Neural progenitor cell (in vitro differentiated cells): ENCODE data around the gene EIF4G3.

Experiments used
- CTCF ChIP-seq: fragments of 200-600 bp; sonication (generic); IDR thresholded peaks from 2 replicates; pipeline ENCODE4 v1.5.1; 2017; ENCODE audit warnings: antibody characterized with exemption, mild to moderate bottlenecking
- EZH2 ChIP-seq: fragments of 200-600 bp; sonication (generic); IDR thresholded peaks from 2 replicates; pipeline ENCODE4 v1.6.1; 2017; ENCODE audit warnings: antibody characterized with exemption, mild to moderate bottlenecking, moderate library complexity

GRCh38 chr1:21205416-21205815 is 28.7 kb upstream of the EIF4G3 start:
- no peak for TF ChIP-seq CTCF
- TF ChIP-seq EZH2: no peak
